SHP77 treated with DMSO at 0.1 percent for 48 hours (cell line): ENCODE data around the gene IFT22.
"Not testable (repeated sequence)": the region's sequence is repeated elsewhere in the genome, so short reads cannot be mapped to it uniquely, and the experiment has no call there.

Source experiments
- DNase-seq: peaks from one replicate; lab custom pipeline; 2025; lab: John Stamatoyannopoulos, UW

IFT22 gene

DNA sequence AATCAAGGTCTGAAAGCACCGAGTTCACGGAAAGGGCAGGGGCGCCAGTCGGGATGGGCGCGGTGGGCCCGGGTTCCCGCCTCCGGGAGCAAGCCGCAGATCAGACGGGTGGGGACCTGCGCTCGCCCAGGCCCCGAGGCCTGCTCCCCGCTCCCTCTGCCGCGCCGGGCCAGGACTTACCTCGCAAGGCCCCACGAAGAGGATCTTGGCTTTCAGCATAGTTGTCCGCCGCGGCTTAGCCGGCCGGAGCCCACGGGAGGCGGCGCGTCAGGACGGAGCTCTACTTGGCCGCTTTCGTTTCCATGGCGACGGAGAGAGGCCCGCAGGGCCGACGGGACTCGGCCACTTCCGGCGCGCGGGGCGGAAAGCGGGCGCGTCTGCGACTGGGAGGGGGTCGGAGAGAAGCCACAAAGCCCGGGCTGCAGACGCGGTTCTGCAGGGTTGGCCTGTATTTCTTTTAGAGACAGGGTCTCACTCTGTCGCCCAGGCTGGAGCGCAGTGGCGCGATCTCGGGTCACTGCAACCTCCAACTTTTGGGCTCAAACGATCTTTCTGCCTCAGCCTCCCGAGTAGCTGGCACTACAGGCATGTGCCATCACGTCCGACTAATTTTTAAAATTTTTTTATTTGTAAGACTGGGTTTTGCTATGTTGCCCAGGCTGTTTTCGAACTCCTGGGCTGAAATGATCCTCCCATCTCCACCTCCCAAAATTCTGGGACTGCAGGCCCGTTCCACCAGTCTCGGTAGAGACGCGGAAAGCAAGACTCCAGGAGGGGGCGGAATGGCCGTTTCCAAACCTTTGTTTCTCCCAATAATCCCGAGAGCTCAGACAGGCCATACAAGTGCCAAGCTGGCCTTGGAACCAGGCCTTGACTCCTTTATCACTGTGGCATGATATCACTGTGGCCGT lies at the start of gene IFT22:
Gene IFT22, minus strand, starts transcription at position 322 of the 911 bp plus-strand sequence. Its CDS starts 103 bp downstream, at position 219.
- peak; percentile 61 for DNase-seq

DNA sequence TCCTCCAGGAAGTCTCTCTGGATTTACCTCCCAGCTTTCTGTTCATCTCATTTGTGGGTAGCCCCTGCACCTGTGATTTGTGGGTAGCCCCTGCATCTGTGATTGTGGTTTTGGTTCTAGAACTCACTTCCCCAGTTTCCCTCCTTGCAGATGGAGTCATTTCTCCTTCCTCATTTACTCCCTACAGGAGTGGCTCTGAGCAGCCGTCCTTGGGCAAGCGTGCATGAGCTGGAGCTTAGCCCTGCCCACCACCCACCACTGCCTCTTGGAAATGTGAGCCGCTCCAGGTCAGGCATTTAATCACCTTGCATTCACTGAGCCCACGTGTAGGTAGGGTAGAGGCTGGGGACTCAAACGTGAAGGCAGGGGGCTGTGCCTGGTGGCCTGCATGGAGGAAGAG lies 49.2 kb upstream of the IFT22 start:
- no peak for DNase-seq

DNA sequence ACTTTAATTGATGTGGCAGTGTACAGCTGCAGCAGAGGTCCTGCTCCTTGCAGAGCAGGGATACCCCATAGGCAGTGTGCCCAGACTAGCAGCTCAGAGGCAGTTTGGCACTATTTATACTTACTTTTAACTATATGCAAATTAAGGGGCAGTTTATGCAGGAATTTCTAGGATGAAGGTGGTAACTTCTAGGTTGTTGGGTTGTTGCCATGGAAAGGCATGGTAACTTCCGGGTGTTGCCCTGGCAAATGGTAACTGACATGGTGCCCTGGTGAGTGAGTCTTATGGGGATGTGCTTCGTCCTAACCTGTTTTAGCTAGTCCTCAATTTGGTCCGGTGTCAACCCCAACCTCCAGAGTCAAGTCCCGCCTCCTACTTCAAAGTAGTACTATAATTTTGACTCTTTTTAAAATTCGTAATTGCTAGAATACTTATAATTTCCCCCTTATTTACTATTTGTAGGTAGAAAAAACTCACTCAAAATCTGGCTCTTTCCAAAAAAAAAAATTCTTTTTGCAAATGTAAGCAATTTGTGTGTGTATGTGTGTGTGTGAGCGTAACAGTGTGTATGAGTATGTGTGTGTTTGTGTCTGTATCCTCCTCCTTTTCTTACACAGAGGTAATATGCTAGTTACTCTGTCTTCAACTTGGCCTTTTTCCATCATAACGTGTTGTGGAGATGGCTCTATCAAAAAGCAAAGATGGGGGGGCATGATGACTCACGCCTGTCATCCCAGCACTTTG lies 47.0 kb upstream of the IFT22 start:
- DNase-seq: no peak

DNA sequence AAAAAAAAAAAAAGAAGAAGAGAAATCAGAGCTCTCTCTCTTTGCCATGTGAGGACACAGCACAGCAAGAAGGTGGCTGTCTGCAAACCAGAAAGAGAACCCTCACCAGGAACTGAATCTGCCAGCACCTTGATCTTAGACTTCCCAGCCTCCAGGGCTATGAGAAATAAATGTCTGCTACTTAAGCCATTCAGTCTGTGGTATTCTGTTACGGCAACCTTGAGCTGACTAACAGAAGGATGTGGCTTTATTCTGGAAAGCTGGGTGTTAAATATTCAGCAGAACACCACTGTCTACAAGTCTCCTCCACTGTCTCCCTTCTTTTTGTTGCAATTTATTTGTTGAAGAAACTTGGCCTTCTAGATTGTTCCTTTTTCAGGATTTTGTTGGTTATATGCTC lies 46.1 kb upstream of the IFT22 start:
- no peak for DNase-seq

DNA sequence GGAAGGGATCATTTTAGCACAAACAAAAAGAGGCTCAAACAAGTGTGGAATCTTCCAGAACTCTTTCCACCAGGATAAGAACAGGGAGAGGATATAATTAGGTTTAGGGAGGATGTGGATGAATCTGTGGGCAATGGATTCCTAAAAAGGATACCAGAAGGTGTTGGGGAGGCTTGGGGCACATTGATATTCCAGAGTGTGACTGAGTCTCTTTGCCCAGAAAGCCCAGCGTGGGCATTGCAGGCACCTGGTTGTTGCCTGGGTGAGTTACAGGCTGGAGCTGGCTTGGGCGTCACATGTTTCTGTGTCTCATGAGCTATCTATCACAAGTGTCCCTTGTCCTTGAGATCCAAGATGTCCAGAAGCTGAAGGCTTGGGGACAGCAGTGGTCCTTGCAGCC lies 44.3 kb upstream of the IFT22 start:
- no peak for DNase-seq

DNA sequence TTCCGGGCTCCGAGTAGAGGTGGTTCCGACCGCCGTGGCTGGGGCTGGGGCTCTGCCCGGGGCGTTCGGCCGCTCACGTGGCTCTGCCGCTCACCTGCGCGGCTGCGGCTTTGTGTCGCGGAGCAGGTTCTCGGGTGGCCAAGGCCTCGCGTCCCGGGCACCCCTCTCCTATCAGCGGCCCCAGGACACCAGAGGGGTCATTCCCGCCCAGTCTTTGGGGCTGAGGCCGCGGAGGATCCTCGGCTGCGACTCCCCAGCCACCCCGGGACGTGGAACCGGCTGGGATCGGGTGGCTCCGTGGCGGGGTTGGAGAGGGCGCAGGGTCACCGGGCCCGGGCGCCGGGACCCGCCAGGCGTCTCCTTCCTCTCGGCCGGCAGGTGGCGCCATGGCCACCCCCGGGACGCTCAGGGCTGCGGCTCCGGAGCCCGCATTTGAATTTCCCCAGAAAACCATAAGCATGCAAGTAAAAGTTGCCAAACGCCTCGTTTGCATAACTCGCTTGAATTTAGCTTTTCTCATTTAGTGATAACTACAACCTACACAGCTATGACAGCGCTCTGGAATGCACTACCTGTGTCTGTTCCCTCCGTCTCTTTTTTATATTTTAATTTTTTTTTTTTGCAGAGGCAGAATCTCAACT lies 42.2 kb upstream of the IFT22 start:
- no peak for DNase-seq

DNA sequence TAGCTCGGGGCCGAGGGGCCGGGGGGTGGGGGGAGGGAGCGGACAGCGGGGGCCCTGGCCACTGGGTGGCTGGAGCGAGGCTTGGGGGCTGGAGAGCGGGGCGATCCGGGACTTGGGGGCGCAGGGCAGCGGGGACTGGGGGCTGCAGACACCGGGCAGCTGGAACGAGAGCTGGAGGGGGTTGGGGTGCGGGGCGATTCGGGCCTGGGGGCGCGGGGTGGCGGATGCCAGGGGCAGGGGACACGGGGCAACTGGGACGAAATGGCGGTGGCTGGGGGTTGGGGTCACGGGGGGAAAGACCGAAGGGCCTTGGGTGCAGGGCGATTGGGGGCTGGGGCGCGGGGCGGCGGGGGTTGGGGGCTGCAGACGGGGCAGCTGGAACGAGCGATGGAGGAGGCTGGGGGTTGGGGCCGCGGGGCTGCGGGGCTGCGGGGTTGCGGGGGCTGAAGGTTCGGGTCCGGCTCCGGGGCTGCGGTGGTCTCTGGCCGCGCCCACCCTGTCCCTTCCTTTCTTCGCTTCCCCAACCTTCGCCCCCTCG lies 41.7 kb upstream of the IFT22 start:
- DNase-seq: no peak

DNA sequence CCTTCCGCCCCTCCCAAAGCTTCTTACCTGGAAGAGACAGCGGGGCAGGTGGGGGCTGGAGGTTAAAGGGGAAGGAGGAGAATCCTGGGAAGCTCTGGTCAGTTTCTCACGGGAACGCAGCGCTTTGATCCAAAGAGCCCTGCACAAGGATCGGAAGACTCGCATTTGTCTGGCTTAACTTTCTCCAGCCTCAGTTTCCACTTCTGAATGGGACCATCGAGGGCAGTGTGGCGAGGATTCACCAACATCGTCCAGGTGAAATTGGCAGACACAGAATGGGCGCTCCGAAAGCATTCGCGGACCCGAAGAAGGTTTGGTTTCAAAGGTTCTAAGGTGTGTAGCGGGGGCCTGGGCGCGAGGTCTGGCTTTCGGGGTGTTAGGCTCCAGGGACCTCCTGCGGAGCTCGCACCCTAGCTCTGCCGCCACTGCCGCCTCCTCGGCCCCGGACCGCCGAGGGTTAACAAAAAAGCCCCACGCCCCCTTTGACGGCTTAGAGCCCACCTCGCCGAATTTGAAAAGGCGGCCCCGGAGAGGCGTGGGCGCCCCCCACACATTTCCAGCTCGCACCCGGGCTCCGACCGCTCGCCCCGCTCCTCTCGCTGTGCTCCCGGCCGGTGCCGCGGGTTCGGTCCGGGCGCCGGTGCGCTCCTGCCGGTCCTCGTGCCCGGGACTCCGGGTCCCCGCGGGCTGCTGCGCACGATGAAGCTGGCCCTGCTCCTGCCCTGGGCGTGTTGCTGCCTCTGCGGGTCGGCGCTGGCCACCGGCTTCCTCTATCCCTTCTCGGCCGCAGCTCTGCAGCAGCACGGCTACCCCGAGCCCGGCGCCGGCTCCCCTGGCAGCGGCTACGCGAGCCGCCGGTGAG lies 41.0 kb upstream of the IFT22 start, which contains the start of gene COL26A1:
Gene COL26A1, plus strand, starts transcription at position 542 of the 862 bp plus-strand sequence. Its CDS starts 158 bp downstream, at position 700.
- DNase-seq: no peak

DNA sequence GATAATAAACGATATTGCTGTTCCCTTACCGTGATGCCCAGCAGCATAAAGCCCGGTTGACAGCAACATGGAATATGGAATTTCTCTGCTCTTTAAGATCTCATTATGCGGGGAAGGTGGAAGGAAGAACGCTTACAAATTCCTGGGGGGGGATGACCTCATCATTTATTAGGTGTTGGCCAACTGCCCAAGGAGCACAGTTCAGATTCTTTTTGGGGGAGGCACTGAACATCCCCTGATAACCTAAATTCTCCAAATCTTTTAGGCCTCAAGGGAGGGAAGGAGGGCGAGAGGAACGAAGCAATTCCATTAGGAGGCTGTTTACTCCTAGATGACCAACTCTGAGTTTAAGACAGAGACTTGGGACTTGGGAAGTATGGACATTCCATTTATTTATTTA lies 35.8 kb upstream of the IFT22 start:
- no peak for DNase-seq

DNA sequence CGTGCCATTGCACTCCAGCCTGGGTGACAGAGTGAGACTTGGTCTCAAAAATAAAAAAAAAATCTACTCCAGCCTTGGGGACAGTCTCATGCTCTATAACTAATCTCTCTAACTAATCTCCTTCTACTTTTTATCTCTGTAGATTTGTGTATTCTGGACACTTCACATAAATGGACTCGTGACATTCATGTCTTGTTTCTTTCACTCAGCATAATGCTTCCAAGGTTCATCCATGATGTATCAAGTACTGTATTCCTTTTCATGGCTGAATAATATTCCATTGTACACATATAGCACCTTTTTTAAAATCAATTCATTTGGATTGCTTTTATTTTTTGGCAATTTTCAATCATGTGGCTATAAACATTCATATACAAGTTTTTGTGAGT lies 31.3 kb upstream of the IFT22 start:
- DNase-seq: no peak

DNA sequence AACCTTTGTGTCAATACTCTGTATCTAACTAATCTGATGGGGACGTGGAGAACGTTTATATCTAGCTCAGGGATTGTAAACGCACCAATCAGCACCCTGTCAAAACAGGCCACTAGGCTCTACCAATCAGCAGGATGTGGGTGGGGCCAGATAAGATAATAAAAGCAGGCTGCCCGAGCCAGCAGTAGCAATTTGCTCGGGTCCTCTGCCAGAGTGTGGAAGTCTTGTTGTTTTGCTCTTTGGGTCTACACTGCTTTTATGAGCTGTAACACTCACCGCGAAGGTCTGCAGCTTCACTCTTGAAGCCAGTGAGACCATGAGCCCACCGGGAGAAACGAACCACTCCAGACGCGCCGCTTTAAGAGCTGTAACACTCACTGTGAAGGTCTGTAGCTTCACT lies 27.7 kb upstream of the IFT22 start:
- not testable (repeated sequence) for DNase-seq

DNA sequence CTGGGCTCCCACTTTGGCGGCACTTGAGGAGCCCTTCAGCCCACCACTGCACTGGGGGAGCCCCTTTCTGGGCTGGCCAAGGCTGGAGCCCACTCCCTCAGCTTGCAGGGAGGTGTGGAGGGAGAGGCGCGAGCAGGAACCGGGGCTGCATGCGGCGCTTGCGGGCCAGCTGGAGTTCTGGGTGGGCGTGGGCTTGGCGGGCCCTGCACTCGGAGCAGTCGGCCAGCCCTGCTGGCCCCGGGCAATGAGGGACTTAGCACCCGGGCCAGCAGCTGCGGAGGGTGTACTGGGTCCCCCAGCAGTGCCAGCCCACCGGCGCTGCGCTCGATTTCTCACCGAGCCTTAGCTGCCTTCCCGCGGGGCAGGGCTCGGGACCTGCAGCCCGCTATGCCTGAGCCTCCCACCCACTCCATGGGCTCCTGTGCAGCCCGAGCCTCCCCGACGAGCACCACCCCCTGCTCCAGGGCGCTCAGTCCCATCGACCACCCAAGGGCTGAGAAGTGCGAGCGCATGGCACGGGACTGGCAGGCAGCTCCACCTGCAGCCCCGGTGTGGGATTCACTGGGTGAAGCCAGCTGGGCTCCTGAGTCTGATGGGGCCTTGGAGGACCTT lies 26.9 kb upstream of the IFT22 start:
- DNase-seq: not testable (repeated sequence)

DNA sequence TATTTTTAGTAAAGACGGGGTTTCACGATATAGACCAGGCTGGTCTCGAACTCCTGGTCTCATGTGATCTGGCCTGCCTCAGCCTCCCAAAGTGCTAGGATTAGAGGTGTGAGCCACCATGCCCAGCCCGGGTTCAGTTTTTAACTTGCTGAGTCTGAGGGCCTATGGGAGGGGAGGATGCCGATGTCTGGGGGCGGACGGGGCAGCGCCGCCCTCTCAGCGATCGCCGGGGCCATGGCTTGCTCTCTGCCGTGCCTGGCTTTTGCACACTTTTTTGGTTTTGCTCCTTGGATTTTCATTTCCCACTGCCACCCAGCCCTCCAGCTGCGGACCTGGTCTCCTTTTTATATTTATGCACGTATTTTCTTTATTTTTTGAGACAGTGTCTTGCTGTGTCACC lies 25.9 kb upstream of the IFT22 start:
- no peak for DNase-seq

DNA sequence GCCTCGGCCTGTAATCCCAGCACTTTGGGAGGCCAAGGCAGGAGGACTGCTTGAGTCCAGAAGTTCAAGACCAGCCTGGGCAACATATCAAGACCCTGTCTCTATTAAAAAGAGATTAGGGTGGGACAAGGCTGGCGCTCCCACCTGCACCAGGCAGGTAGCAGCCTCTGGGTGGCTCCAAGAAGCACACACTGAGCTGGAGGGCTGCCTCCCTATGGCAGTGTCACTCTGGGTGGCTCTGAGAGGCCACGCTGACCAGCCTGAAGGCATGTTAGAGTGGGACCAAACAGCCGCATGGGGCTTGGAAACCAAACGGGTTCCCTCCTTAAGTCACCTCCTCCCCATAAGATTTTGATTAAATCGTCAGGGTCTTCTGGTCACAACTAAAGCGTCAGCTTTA lies 21.3 kb upstream of the IFT22 start:
- DNase-seq: no peak

DNA sequence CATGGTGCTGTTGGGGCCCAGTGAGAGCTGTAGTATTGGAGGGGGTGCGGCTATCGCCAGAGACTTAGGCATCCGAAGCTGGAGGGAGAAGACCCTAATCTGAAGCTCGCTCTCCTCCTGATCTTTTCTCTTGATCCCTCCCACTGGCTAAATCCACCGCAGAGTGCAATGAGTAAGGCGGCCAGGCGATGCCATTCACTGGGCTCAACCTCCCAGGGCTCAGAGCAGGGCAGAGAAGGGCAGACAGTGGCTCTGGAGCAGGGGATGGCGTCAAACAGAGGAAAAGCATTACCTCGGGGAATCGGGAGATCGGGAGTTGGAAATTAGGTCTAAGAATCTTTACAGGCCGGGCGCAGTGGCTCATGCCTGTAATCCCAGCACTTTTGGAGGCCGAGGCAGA lies 18.8 kb upstream of the IFT22 start:
- DNase-seq: no peak

DNA sequence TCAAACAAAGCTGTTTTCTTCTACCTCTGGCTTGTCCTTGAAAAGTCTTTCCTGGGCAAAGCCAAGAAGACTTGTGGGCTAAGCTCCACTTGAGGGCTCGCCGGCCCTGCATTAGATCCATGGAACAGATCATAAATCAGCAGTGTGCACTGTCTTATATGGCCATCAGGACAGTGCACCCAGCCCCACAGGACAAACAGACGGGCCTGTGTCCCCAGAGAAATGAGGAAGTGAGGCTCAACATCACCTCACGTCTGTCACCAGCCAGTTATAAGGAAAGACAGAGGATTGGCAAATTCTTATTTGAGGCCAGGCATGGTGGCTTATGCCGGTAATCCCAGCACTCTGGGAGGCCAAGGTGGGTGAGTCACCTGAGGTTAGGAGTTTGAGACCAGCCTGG lies 12.3 kb upstream of the IFT22 start:
- DNase-seq: no peak

DNA sequence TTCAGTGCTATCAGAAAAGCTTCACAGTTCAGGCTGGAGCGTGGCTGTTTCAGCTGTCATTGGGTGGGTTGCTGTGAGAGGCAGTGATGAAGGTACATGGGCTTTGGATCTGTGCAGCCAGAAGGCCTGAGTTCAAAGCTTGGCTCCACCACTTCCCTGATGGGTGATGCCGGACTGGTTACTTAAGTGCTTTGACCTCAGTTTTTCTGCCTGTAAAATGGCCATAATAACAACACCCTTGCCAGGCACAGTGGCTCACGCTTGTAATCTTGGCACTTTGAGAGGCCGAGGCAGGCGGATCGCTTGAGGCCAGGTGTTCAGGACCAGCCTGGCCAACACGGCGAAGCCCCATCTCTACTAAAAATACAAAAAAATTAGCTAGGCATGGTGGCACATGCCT lies 10.4 kb upstream of the IFT22 start:
- no peak for DNase-seq

DNA sequence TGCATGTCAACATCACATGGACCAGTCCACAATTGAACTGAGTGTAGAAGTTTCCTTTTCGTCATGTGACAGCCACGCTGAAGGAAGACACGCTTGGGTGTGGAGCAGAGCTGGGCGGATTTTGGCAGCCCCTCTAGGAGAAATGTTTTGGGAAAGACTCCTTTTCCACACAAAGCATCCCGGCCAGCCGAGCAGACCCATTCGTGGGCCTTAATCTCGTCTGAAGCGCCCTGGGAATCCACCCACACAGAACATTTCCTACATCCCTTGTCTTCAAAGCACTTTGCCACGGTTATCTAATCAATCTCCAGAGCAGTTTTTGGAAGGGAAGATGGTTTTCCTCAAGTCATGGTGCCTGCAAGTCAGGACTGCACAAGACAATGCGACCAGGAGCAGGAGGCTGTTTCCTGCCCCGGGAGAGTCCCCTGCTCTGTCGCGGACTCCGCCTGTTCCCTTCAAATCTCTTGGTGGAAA lies 8.4 kb upstream of the IFT22 start:
- no peak for DNase-seq

DNA sequence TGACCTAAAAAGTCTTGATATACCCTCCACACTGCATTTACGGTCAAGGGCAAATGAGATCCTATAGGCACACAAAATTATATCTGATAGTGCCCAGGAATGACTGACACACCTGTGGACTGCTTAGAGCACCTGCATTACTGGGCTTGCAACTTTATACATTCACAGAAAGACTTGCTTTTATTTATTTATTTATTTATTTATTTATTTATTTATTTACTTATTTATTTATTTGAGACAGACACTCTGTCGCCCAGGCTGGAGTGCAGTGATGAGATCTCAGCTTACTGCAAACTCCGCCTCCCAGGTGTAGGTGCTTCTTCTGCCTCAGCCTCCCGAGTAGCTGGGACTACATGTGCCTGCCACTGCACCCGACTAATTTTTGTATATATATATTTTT lies 6.5 kb upstream of the IFT22 start:
- DNase-seq: no peak

DNA sequence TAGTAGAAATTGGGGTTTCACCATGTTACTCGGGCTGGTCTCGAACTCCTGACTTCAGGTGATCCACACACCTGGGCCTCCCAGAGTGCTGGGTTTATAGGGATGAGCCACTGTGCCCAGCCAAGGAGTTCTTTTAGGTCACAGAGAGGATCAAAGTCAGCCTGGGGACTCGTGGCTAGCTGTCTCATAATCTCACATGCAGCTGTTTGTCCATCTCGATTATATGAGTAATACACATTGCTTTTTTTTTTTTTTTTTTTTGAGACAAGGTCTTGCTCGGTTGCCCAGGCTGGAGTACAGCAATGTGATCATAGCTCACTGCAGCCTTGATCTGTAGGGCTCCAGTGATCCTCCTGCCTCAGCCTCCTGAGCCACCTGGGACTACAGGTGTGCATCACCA lies 2.2 kb downstream of the IFT22 start:
- no peak for DNase-seq

DNA sequence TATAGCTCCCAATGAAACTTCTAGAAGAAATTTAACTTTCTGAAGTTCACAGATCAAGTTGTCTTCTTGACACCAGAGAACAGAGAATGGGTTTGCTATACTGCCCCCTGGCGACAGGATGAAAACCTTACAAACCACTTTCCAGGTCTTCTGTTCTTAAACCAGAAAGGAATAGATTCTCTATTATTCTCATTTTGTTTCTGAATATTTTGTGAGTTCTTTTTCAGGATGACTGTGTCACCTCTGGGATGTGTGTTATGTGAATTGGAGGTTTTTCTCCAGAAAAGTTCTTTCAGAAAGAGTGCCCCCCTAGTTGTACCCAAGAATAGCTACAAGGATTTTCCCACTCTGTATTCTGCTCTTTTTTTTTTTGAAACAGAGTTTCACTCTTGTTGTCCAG lies 6.3 kb downstream of the IFT22 start:
- no peak for DNase-seq
